Measurements from ENCODE around the gene SNX5. TPM values are rescaled to one million over a fixed set of nuclear protein-coding genes. Genes with fewer than 3 reads are reported as not detected.

The SNX5 gene
- total and polyA plus RNA-seq, 2 of the 13 experiments (the other 11 are each of a cell fraction or from before 2014, with no cell fraction given): 664 to 1,040 TPM

GRCh38 chr20:17960927-17961586 is 7.5 kb downstream of the SNX5 start:
- Histone ChIP-seq H3K9me3 (ENCODE audit: low read length) (no peaks in the 10 kb centered on the region), H4K20me1 (ENCODE audit: insufficient read depth, low read length) (peaks cover 99% of the 10 kb centered on the region), H2AFZ (ENCODE audit: low read length) (no peak overlapping the region), H3K9ac (ENCODE audit: insufficient read depth, low read depth, low read length) (peak overlapping the region; percentile 35), H3K4me1 (ENCODE audit: insufficient read depth, low read length) (peaks cover 97% of the 10 kb centered on the region), H3K36me3 (replicated peaks in 1 of 2; ENCODE audit: control insufficient read depth in 1 of 2, insufficient read depth in 2 of 2, low read length in 2 of 2) (peaks cover 9 to 17% of the 10 kb centered on the region in 2 experiments), H3K4me2 (ENCODE audit: low read depth, low read length) (peak overlapping the region; percentile 95), H3K4me3 (replicated peaks in 1 of 3; ENCODE audit: insufficient read depth in 1 of 3, low read depth in 2 of 3, low read length in 3 of 3) (peak overlapping the region; percentile 27 to 58 (median 30)), H3K27ac (ENCODE audit: extremely low read length, insufficient read depth, low read length) (peak overlapping the region; percentile 97), H3K79me2 (ENCODE audit: insufficient read depth, low read length) (peaks cover 99% of the 10 kb centered on the region), H3K27me3 (ENCODE audit: control insufficient read depth in 1 of 2, insufficient read depth in 2 of 2, low read length in 2 of 2) (no peaks in the 10 kb centered on the region; a peak in 1 of 5 replicates)
- intact Hi-C loops (cut with micrococcal nuclease; ENCODE audit: unreplicated experiment): loop anchor here (10.0 kb wide), 1 partner anchor 314 kb away; no protein-coding TSS in a partner anchor
- FAIRE-seq: peak; percentile 56
- in situ Hi-C loops (cut with HindIII; ENCODE audit: extremely low pct_ligation_motif_present, low pct_unique_long_range_greater_than_20kb): no loop called here
- no TSS peak for BruUV-seq (replicated peaks)
- CTCF ChIA-PET (ENCODE audit: low intra/inter-chr PET ratio, low total read pairs): no interaction called here
- DNase-seq (ENCODE audit: low spot score): peak; percentile 91
- ATAC-seq: peak; percentile 29
- WGBS (ENCODE audit: low lambda C conversion rate): 3% methylated on average over 6 of the region's 6 CpGs
- POLR2A ChIA-PET: interaction anchor here (0.7 to 8.2 kb wide), 7 partner anchors 7 to 35 kb away, joined by 3 to 114 read pairs (median 4); partner anchors contain the start of genes MGME1 and SNX5
- no peak for TF ChIP-seq ZFYVE20 (CRISPR knock-in tag; IDR thresholded peaks at IDR 0.05; ENCODE audit: borderline replicate concordance, low read depth)
- no peak; the same call in 1 of the 2 replicates for TF ChIP-seq GLI4 (CRISPR knock-in tag; IDR thresholded peaks at IDR 0.05; ENCODE audit: borderline replicate concordance)
- peak; percentile 86 for TF ChIP-seq ZNF3 (CRISPR knock-in tag; IDR thresholded peaks at IDR 0.05)
- TF ChIP-seq KMT2B (CRISPR knock-in tag; IDR thresholded peaks at IDR 0.05): no peak
- no peak for TF ChIP-seq ZMAT3 (CRISPR knock-in tag; conservative IDR thresholded peaks at IDR 0.05)
- no peak for TF ChIP-seq ARNTL (CRISPR knock-in tag; IDR thresholded peaks at IDR 0.05)
- TF ChIP-seq KLF11 (CRISPR knock-in tag; IDR thresholded peaks at IDR 0.05): no peak
- no peak for TF ChIP-seq JUNB (CRISPR knock-in tag; IDR thresholded peaks at IDR 0.05; ENCODE audit: borderline replicate concordance)
- TF ChIP-seq CREM (IDR thresholded peaks at IDR 0.05): peak; percentile 76; the same call in 1 of the 2 replicates
- TF ChIP-seq CREM (CRISPR knock-in tag; IDR thresholded peaks at IDR 0.05): no peak
- no peak for TF ChIP-seq ZNF337 (CRISPR knock-in tag; IDR thresholded peaks at IDR 0.05; ENCODE audit: borderline replicate concordance, low read depth)
- peak; percentile 56; the same call in 1 of the 2 replicates for TF ChIP-seq RCOR2 (CRISPR knock-in tag; IDR thresholded peaks at IDR 0.05)
- no peak for TF ChIP-seq ATAD3A (CRISPR knock-in tag; IDR thresholded peaks at IDR 0.05)
- TF ChIP-seq CCDC6 (CRISPR knock-in tag; IDR thresholded peaks at IDR 0.05): peak; percentile 74; the same call in 1 of the 2 replicates
- TF ChIP-seq TSC22D2 (CRISPR knock-in tag; IDR thresholded peaks at IDR 0.05; ENCODE audit: borderline replicate concordance): peak; percentile 49; the same call in 1 of the 2 replicates
- TF ChIP-seq ZNF296 (CRISPR knock-in tag; conservative IDR thresholded peaks at IDR 0.05): no peak
- TF ChIP-seq, protein P1, sequence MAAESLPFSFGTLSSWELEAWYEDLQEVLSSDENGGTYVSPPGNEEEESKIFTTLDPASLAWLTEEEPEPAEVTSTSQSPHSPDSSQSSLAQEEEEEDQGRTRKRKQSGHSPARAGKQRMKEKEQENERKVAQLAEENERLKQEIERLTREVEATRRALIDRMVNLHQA (CRISPR knock-in tag; IDR thresholded peaks at IDR 0.05): no peak
- TF ChIP-seq IRX3 (CRISPR knock-in tag; IDR thresholded peaks at IDR 0.05; ENCODE audit: borderline replicate concordance, low read depth): no peak
- 0 out of 2 replicates have a peak, but pooled peaks have one; percentile 51 for TF ChIP-seq ZNF136 (CRISPR knock-in tag; IDR thresholded peaks at IDR 0.05; ENCODE audit: low read depth)
- no peak for TF ChIP-seq ZNF83 (CRISPR knock-in tag; IDR thresholded peaks at IDR 0.05; ENCODE audit: borderline replicate concordance)
- peak; percentile 80 for TF ChIP-seq ZNF644 (CRISPR knock-in tag; IDR thresholded peaks at IDR 0.05; ENCODE audit: low read depth)
- no peak for TF ChIP-seq ZIK1 (CRISPR knock-in tag; IDR thresholded peaks at IDR 0.05; ENCODE audit: borderline replicate concordance, low read depth)
- TF ChIP-seq ZNF432 (CRISPR knock-in tag; IDR thresholded peaks at IDR 0.05; ENCODE audit: borderline replicate concordance): no peak
- TF ChIP-seq MAZ (IDR thresholded peaks at IDR 0.05; ENCODE audit: borderline replicate concordance, low read depth, low read length): no peak
- no peak for TF ChIP-seq MAZ (CRISPR knock-in tag; IDR thresholded peaks at IDR 0.05; ENCODE audit: low read depth)
- TF ChIP-seq GATAD1 (CRISPR knock-in tag; IDR thresholded peaks at IDR 0.05): no peak
- no peak for TF ChIP-seq KDM4B (CRISPR knock-in tag; IDR thresholded peaks at IDR 0.05)
- no peak for TF ChIP-seq REL (CRISPR knock-in tag; conservative IDR thresholded peaks at IDR 0.05)
- peak; percentile 92; the same call in 1 of the 2 replicates for TF ChIP-seq NCOA5 (CRISPR knock-in tag; IDR thresholded peaks at IDR 0.05)
